ENCODE data around the gene RASSF3.

The RASSF3 gene

GRCh38 chr12:64610079-64610659, at the start of gene RASSF3:
Gene RASSF3 (plus strand): TSS chr12:64610495. CDS start chr12:64610633, 138 bp downstream.
- no peaks in the 10 kb centered on the region for H3K9me2 ChIP-seq (ENCODE audit: low read depth, low read length)
- H3K4me1 ChIP-seq (ENCODE audit: insufficient read depth, low read length, severe bottlenecking) = peaks cover 49% of the 10 kb centered on the region
- peak within 1 kb of the TSS; percentile 72 for H3K4me3 ChIP-seq (ENCODE audit: low read depth, low read length, poor library complexity, severe bottlenecking)
- no peaks in the 10 kb centered on the region for H3K9me3 ChIP-seq (ENCODE audit: low read length)
- no peaks in the 10 kb centered on the region for H4K20me1 ChIP-seq (ENCODE audit: insufficient read depth, low read length)
- H3K27me3 ChIP-seq (ENCODE audit: insufficient read depth, low read length) = no peaks in the 10 kb centered on the region
- H3K4me2 ChIP-seq (ENCODE audit: low read length) = peak within 1 kb of the TSS; percentile 92
- 0 out of 2 replicates have a peak within 1 kb of the TSS, but pooled peaks have one; percentile 35 for H2AFZ ChIP-seq (ENCODE audit: low read length)
- H3K27ac ChIP-seq (ENCODE audit: low read depth, low read length, poor library complexity, severe bottlenecking) = peak within 1 kb of the TSS; percentile 89
- H3K79me2 ChIP-seq (ENCODE audit: insufficient read depth, low read length) = peaks cover 7% of the 10 kb centered on the region; the same call in 1 of the 2 replicates
- H3K9ac ChIP-seq (ENCODE audit: low read length) = peak within 1 kb of the TSS; percentile 89
- H3K36me3 ChIP-seq (ENCODE audit: insufficient read depth, low read length) = 0 out of 2 replicates have a peak, but pooled peaks cover 4% of the 10 kb centered on the region
- H3F3A ChIP-seq (ENCODE audit: insufficient read depth, low read length) = peaks cover 10% of the 10 kb centered on the region
- no peak for TF ChIP-seq CTCF (IDR thresholded peaks at IDR 0.05; ENCODE audit: low read length)
- no peak for TF ChIP-seq EZH2 (IDR thresholded peaks at IDR 0.05; ENCODE audit: borderline replicate concordance, low read length)

- H3K4me2 ChIP-seq (ENCODE audit: low read length) = no peak overlapping the region
- no peaks in the 10 kb centered on the region for H3K9me2 ChIP-seq (ENCODE audit: low read depth, low read length)
- no peaks in the 10 kb centered on the region for H3K4me1 ChIP-seq (ENCODE audit: insufficient read depth, low read length, severe bottlenecking)
- H3K4me3 ChIP-seq (ENCODE audit: low read depth, low read length, poor library complexity, severe bottlenecking) = no peak overlapping the region
- H3K27me3 ChIP-seq (ENCODE audit: insufficient read depth, low read length) = no peaks in the 10 kb centered on the region
- no peak overlapping the region for H2AFZ ChIP-seq (ENCODE audit: low read length)
- H3K9ac ChIP-seq (ENCODE audit: low read length) = no peak overlapping the region
- H4K20me1 ChIP-seq (ENCODE audit: insufficient read depth, low read length) = no peaks in the 10 kb centered on the region
- TF ChIP-seq EZH2 (IDR thresholded peaks at IDR 0.05; ENCODE audit: borderline replicate concordance, low read length) = no peak
- TF ChIP-seq CTCF (IDR thresholded peaks at IDR 0.05; ENCODE audit: low read length) = no peak
- no peaks in the 10 kb centered on the region for H3K36me3 ChIP-seq (ENCODE audit: insufficient read depth, low read length)
- H3F3A ChIP-seq (ENCODE audit: insufficient read depth, low read length) = no peaks in the 10 kb centered on the region
- no peak overlapping the region for H3K27ac ChIP-seq (ENCODE audit: low read depth, low read length, poor library complexity, severe bottlenecking)
- H3K79me2 ChIP-seq (ENCODE audit: insufficient read depth, low read length) = no peaks in the 10 kb centered on the region
- no peaks in the 10 kb centered on the region for H3K9me3 ChIP-seq (ENCODE audit: low read length)
These were observed 48.8 kb upstream of the RASSF3 start for GRCh38 chr12:64561302-64562136.

GRCh38 chr12:64566122-64566521, 44.2 kb upstream of the RASSF3 start:
- Histone ChIP-seq H3K4me2 (ENCODE audit: low read length) (no peak overlapping the region), H3K9me3 (ENCODE audit: low read length) (no peaks in the 10 kb centered on the region), H3K9ac (ENCODE audit: low read length) (no peak overlapping the region), H3K27me3 (ENCODE audit: insufficient read depth, low read length) (no peaks in the 10 kb centered on the region; the same call in 1 of the 2 replicates), H3K4me1 (ENCODE audit: insufficient read depth, low read length, severe bottlenecking) (no peaks in the 10 kb centered on the region), H3K79me2 (ENCODE audit: insufficient read depth, low read length) (no peaks in the 10 kb centered on the region), H3K4me3 (ENCODE audit: low read depth, low read length, poor library complexity, severe bottlenecking) (no peak overlapping the region), H3F3A (ENCODE audit: insufficient read depth, low read length) (no peaks in the 10 kb centered on the region), H3K27ac (ENCODE audit: low read depth, low read length, poor library complexity, severe bottlenecking) (no peak overlapping the region), H3K36me3 (ENCODE audit: insufficient read depth, low read length) (no peaks in the 10 kb centered on the region), H3K9me2 (ENCODE audit: low read depth, low read length) (no peaks in the 10 kb centered on the region), H4K20me1 (ENCODE audit: insufficient read depth, low read length) (no peaks in the 10 kb centered on the region), H2AFZ (ENCODE audit: low read length) (no peak overlapping the region)
- TF ChIP-seq EZH2 (IDR thresholded peaks at IDR 0.05; ENCODE audit: borderline replicate concordance, low read length) = no peak
- TF ChIP-seq CTCF (IDR thresholded peaks at IDR 0.05; ENCODE audit: low read length) = no peak
